Measurements from ENCODE around the gene TBC1D16.

Gene TBC1D16

DNA sequence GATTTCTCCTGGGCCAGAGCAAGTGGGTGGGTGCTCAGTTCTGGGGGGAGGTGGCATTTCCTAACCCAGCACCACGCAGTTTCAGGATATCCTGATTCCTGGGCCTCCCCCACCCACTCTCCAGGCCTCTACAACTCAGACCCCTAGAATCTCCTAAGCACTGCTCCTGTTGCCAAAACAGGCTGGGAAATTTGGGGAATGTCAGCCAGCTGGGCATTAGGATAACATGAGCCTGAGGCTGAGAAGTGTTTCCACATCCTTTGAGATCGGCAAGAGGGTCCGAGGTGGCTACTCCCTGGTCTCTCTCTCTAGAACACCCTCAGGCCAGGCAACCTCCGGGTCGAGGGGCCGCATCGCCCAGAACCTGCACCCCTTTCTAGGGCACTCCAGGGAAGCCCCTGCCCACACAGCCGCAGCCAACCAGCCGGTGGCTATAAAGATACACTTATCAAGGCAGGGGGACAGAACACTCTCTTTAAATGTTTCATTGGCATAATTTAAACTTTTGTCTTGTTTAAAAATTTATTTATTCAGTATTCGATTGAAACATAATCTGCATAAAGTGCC, 23.6 kb downstream of the TBC1D16 start:
- Histone ChIP-seq H3K4me3 (ENCODE audit: low read length) (no peak overlapping the region), H3K27ac (ENCODE audit: low read depth, low read length) (no peak overlapping the region), H3K4me1 (ENCODE audit: control insufficient read depth, insufficient read depth, low read length) (no peaks in the 10 kb centered on the region), H3K36me3 (ENCODE audit: control insufficient read depth, insufficient read depth, low read length) (no peaks in the 10 kb centered on the region), H3K27me3 (ENCODE audit: control insufficient read depth, insufficient read depth, low read length) (no peaks in the 10 kb centered on the region), H3K9ac (ENCODE audit: low read length) (no peak overlapping the region)

DNA sequence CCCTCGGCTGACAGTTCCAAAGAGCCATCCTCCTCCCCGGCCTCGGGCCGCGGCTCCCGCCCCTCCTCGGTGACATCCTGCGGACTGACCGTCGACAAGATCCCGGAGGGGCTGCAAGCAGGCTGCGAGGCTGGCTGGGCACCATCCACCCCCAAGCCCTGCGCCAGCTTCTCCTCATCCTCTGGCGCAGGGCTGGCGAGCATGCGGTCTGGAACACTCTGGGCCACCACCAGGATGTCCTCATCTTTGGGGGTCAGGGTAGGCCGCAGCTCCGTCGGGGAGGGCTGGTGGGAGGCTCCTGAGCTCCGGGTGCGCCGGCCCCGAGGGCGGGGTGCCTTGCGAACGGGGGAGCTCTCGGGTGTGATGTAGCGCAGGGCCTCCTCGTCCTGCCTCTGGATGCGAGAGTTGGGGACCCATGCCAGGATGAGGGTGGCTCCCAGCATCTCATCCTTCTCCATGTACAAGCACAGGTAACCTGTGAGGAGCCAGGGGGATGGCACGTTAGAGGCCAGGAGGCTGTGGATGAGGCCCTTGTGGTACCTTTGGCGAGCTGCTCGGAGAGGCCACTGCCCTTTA, 25.3 kb downstream of the TBC1D16 start:
- Histone ChIP-seq H3K4me1 (ENCODE audit: control insufficient read depth, insufficient read depth, low read length) (no peaks in the 10 kb centered on the region), H3K4me3 (ENCODE audit: low read length) (no peak overlapping the region), H3K36me3 (ENCODE audit: control insufficient read depth, insufficient read depth, low read length) (no peaks in the 10 kb centered on the region), H3K27me3 (ENCODE audit: control insufficient read depth, insufficient read depth, low read length) (no peaks in the 10 kb centered on the region), H3K9ac (ENCODE audit: low read length) (no peak overlapping the region), H3K27ac (ENCODE audit: low read depth, low read length) (no peak overlapping the region)

GRCh38 chr17:80009391-80010282, 26.0 kb downstream of the TBC1D16 start:
- H3K27ac ChIP-seq (ENCODE audit: low read depth, low read length): no peak overlapping the region
- no peaks in the 10 kb centered on the region for H3K27me3 ChIP-seq (ENCODE audit: control insufficient read depth, insufficient read depth, low read length)
- no peaks in the 10 kb centered on the region for H3K36me3 ChIP-seq (ENCODE audit: control insufficient read depth, insufficient read depth, low read length)
- no peak overlapping the region for H3K4me3 ChIP-seq (ENCODE audit: low read length)
- no peak overlapping the region for H3K9ac ChIP-seq (ENCODE audit: low read length)
- no peaks in the 10 kb centered on the region for H3K4me1 ChIP-seq (ENCODE audit: control insufficient read depth, insufficient read depth, low read length)

GRCh38 chr17:80008848-80009247, 26.8 kb downstream of the TBC1D16 start:
- H3K4me3 ChIP-seq (ENCODE audit: low read length): no peak overlapping the region
- H3K36me3 ChIP-seq (ENCODE audit: control insufficient read depth, insufficient read depth, low read length): no peaks in the 10 kb centered on the region
- H3K27ac ChIP-seq (ENCODE audit: low read depth, low read length): no peak overlapping the region

DNA sequence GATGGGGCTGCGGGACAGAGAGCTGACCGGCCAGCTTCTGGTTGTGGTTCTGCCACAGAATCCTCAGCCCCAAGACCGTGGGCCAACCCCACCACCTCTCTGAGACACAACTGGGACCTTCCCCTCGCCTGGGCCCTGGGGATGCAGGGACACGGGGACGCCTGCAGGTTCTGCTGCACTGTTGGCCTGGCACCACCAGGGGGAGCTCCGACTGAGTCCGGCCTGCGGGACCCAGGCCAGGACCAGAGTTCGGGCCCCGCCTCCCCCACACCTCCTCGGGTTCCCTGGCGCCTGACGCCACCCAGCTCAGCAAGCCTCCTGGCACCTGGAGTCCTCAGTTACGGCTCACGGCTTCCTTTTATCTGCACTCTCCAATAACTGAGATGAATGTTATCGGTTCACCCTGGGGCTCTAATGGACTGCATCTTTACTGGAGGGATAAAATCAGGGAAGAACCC, 27.3 kb downstream of the TBC1D16 start:
- H3K27ac ChIP-seq (ENCODE audit: low read depth, low read length): no peak overlapping the region
- H3K36me3 ChIP-seq (ENCODE audit: control insufficient read depth, insufficient read depth, low read length): no peaks in the 10 kb centered on the region

More at GRCh38 chr17:80008848-80009247, 26.8 kb downstream of the TBC1D16 start:
- Histone ChIP-seq H3K4me1 (ENCODE audit: control insufficient read depth, insufficient read depth, low read length) (no peaks in the 10 kb centered on the region), H3K9ac (ENCODE audit: low read length) (no peak overlapping the region), H3K27me3 (ENCODE audit: control insufficient read depth, insufficient read depth, low read length) (no peaks in the 10 kb centered on the region)

GRCh38 chr17:80007939-80008338, 27.7 kb downstream of the TBC1D16 start:
- H3K27ac ChIP-seq (ENCODE audit: low read depth, low read length): no peak overlapping the region
- H3K9ac ChIP-seq (ENCODE audit: low read length): no peak overlapping the region

More for the DNA sequence above, 27.3 kb downstream of the TBC1D16 start:
- no peak overlapping the region for H3K9ac ChIP-seq (ENCODE audit: low read length)
- H3K4me1 ChIP-seq (ENCODE audit: control insufficient read depth, insufficient read depth, low read length): no peaks in the 10 kb centered on the region
- no peak overlapping the region for H3K4me3 ChIP-seq (ENCODE audit: low read length)
- no peaks in the 10 kb centered on the region for H3K27me3 ChIP-seq (ENCODE audit: control insufficient read depth, insufficient read depth, low read length)

DNA sequence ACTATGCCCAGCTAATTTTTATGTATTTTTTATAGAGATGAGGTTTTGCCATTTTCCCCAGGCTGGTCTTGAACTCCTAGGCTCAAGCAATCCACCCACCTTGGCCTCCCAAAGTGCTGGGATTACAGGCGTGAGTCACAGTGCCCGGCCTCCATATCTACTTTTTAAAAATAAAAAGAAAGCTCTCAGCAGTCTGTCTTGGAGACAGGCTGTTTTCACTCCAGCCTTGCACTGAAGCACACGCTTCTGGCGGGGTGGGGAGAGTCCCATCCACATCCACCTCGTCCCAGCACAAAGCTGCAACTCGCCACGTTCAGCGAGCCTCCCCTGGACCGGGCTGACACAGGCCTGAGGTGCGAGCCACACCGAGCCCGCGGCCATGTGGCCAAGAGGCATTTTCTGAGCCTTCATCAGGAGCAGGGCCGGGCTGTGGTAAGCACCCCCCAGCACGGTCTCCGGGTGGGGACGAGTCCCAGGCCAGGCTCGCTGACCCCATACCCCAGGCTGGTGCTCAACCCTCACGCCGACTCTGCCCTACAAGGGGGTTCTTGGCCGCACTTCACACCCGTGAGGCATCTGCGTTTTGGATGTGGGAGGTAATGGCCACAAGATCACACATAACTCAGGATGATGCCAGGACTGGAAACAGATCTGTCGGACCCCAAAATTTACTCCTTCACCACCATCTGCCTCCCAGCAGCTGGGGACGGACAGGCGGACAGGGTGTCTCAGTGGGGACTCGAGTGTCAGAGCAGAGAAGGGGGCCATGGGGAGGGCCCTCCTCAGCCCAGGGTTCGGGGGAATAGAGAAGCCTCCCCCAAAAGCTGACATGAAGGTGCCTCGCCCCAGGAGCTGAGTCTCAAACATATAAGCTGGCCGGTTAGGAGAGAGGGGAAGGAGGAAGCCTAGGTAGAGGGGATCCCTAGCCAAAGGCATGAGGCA, 28.6 kb downstream of the TBC1D16 start:
- H3K9ac ChIP-seq (ENCODE audit: low read length): no peak overlapping the region
- H3K27me3 ChIP-seq (ENCODE audit: control insufficient read depth, insufficient read depth, low read length): no peaks in the 10 kb centered on the region
- no peak overlapping the region for H3K4me3 ChIP-seq (ENCODE audit: low read length)
- H3K27ac ChIP-seq (ENCODE audit: low read depth, low read length): no peak overlapping the region
- no peaks in the 10 kb centered on the region for H3K4me1 ChIP-seq (ENCODE audit: control insufficient read depth, insufficient read depth, low read length)
- no peaks in the 10 kb centered on the region for H3K36me3 ChIP-seq (ENCODE audit: control insufficient read depth, insufficient read depth, low read length)

More at GRCh38 chr17:80007939-80008338, 27.7 kb downstream of the TBC1D16 start:
- Histone ChIP-seq H3K4me1 (ENCODE audit: control insufficient read depth, insufficient read depth, low read length) (no peaks in the 10 kb centered on the region), H3K27me3 (ENCODE audit: control insufficient read depth, insufficient read depth, low read length) (no peaks in the 10 kb centered on the region), H3K36me3 (ENCODE audit: control insufficient read depth, insufficient read depth, low read length) (no peaks in the 10 kb centered on the region), H3K4me3 (ENCODE audit: low read length) (no peak overlapping the region)

DNA sequence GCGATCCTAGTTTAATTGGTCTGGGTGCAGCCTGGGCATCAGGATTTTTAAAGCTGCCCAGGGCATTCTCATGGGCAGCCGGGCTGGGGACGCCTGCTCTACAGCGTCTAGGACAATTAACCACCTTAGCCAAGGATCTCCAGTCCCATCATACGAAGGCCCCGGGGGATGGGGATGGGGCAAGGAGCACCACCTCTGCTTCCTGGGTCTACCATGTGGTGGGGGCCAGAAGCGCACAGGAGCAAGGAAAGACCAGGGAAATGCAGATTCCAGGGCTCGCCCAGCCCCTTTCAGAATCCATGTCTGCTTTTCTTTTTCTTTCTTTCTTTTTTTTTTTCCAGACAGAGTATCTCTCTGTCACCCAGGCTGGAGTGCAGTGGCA, 29.3 kb downstream of the TBC1D16 start:
- H3K27me3 ChIP-seq (ENCODE audit: control insufficient read depth, insufficient read depth, low read length): no peaks in the 10 kb centered on the region
- H3K36me3 ChIP-seq (ENCODE audit: control insufficient read depth, insufficient read depth, low read length): no peaks in the 10 kb centered on the region
- no peaks in the 10 kb centered on the region for H3K4me1 ChIP-seq (ENCODE audit: control insufficient read depth, insufficient read depth, low read length)
- H3K9ac ChIP-seq (ENCODE audit: low read length): no peak overlapping the region
- no peak overlapping the region for H3K4me3 ChIP-seq (ENCODE audit: low read length)
- no peak overlapping the region for H3K27ac ChIP-seq (ENCODE audit: low read depth, low read length)

DNA sequence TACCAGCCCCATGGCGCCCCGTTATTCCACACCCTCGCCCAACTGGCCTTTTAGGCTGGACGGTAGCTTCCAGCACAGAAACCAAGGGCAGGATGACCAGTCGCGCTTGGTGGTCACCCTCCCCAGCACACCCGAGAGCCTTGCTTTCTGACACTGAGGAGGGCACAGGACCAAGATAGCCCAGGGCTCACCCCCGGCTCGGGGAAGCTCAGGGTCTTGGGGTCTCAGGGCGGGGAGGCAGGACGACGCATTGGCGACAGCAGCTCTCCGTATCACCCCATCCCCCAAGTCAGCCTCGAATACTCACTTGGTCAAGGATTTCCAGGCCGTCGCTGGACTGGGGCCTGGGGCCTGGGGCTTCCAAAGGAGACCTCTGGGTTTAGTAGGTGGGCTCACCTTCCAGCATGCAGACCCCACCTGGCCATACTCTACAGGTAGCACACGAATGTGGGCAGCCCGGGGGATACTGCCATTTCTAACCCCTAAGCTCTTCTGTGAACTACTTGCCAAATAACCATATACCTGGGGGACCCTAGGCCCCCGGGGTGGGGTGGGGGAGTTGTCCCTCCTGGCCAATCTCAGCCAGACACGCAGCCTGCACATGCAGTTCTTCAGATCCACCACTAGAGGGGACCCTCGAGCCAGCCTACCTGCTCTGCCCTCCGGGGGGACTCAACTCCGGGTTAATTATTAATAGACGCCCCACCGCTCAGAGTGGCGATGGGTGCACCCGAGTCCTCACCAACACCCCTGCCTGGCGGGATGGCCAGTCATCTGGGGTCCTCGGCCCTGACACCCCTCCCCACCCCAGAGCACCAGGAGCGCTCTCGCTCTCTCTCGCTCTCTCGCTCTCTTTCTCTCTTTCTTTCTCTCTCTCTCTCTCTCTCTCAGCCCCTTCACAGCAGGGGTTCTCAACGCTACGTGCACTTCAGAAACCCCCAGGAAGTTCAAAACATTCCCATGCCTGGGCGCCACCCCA, 30.0 kb downstream of the TBC1D16 start:
- no peaks in the 10 kb centered on the region for H3K27me3 ChIP-seq (ENCODE audit: control insufficient read depth, insufficient read depth, low read length)
- no peak overlapping the region for H3K4me3 ChIP-seq (ENCODE audit: low read length)
- no peaks in the 10 kb centered on the region for H3K36me3 ChIP-seq (ENCODE audit: control insufficient read depth, insufficient read depth, low read length)
- no peaks in the 10 kb centered on the region for H3K4me1 ChIP-seq (ENCODE audit: control insufficient read depth, insufficient read depth, low read length)
- H3K9ac ChIP-seq (ENCODE audit: low read length): no peak overlapping the region
- no peak overlapping the region for H3K27ac ChIP-seq (ENCODE audit: low read depth, low read length)

GRCh38 chr17:80003969-80004368, 31.7 kb downstream of the TBC1D16 start:
- H3K27me3 ChIP-seq (ENCODE audit: control insufficient read depth, insufficient read depth, low read length): no peaks in the 10 kb centered on the region
- H3K9ac ChIP-seq (ENCODE audit: low read length): no peak overlapping the region
- H3K4me1 ChIP-seq (ENCODE audit: control insufficient read depth, insufficient read depth, low read length): no peaks in the 10 kb centered on the region
- H3K36me3 ChIP-seq (ENCODE audit: control insufficient read depth, insufficient read depth, low read length): no peaks in the 10 kb centered on the region
- no peak overlapping the region for H3K4me3 ChIP-seq (ENCODE audit: low read length)
- no peak overlapping the region for H3K27ac ChIP-seq (ENCODE audit: low read depth, low read length)
